HL-60 (cell line): ENCODE results near the gene NKD1.

ENCODE experiments used
- DNase-seq, 2 experiments: peaks; one replicate each; pipeline ENCODE4 v3.0.0-alpha.2; 2010 to 2020; ENCODE audit warnings: low read depth in 1 of 2, low spot score in 1 of 2
- H3K27ac ChIP-seq: fragments of 250-450 bp; sonication (Bioruptor Pico); replicated peaks from 2 replicates; pipeline ENCODE4 v1.5.1; 2020; ENCODE audit warnings: mild to moderate bottlenecking, moderate library complexity
- H3K27me3 ChIP-seq: fragments of 250-450 bp; sonication (Bioruptor Pico); 2 replicates; pipeline ENCODE4 v1.5.1; 2021; ENCODE audit warnings: mild to moderate bottlenecking, moderate library complexity; ENCODE audit not compliant: insufficient read depth, poor library complexity, severe bottlenecking
- H3K4me3 ChIP-seq: replicated peaks from 2 replicates; pipeline ENCODE4 v1.5.1; 2011; ENCODE audit warnings: mild to moderate bottlenecking, control low read depth, low read length; ENCODE audit not compliant: insufficient read depth
- CTCF ChIP-seq: IDR thresholded peaks from one replicate; pipeline ENCODE4 v1.5.1; 2011; ENCODE audit warnings: low read length, control low read depth, inconsistent platforms; ENCODE audit not compliant: insufficient read depth
- GABPA ChIP-seq: IDR thresholded peaks from 2 replicates; pipeline ENCODE4 v1.6.1; 2012; ENCODE audit warnings: low read depth
- POLR2AphosphoS5 ChIP-seq: IDR thresholded peaks from 2 replicates; pipeline ENCODE4 v1.6.1; 2012; ENCODE audit warnings: low read depth
- REST ChIP-seq: IDR thresholded peaks from 2 replicates; pipeline ENCODE4 v1.6.1; 2012; ENCODE audit warnings: low read depth; ENCODE audit not compliant: insufficient replicate concordance
- SPI1 ChIP-seq: IDR thresholded peaks from 2 replicates; pipeline ENCODE4 v1.6.1; 2012; ENCODE audit warnings: low read depth, mild to moderate bottlenecking, borderline replicate concordance

NKD1 gene

GRCh38 chr16:50506543-50506937 lies 41.7 kb upstream of the NKD1 start:
- no peak for DNase-seq
- H3K27ac ChIP-seq = no peak overlapping the region
- TF ChIP-seq POLR2AphosphoS5 = no peak
- no peak for TF ChIP-seq GABPA
- TF ChIP-seq SPI1 = no peak
- no peak for TF ChIP-seq CTCF
- TF ChIP-seq REST = no peak
- H3K27me3 ChIP-seq = no peaks in the 10 kb centered on the region
- H3K4me3 ChIP-seq = no peak overlapping the region

- DNase-seq = no peak
- Histone ChIP-seq H3K27me3 (no peaks in the 10 kb centered on the region), H3K27ac (no peak overlapping the region), H3K4me3 (no peak overlapping the region)
- TF ChIP-seq REST (no peak), POLR2AphosphoS5 (no peak), CTCF (no peak), GABPA (no peak), SPI1 (no peak)
Measured at GRCh38 chr16:50507397-50507796, 40.8 kb upstream of the NKD1 start.

- Histone ChIP-seq H3K4me3 (no peak overlapping the region), H3K27me3 (no peaks in the 10 kb centered on the region), H3K27ac (no peak overlapping the region)
- TF ChIP-seq POLR2AphosphoS5 (no peak), CTCF (peak; percentile 60)
- DNase-seq = peak in 1 of 2 experiments; percentile 4
Measured at GRCh38 chr16:50509521-50510341, 38.5 kb upstream of the NKD1 start.

- Histone ChIP-seq H3K27me3 (no peaks in the 10 kb centered on the region), H3K27ac (no peak overlapping the region), H3K4me3 (no peak overlapping the region)
- DNase-seq = no peak
- TF ChIP-seq SPI1 = no peak
- no peak for TF ChIP-seq CTCF
- no peak for TF ChIP-seq REST
- no peak for TF ChIP-seq GABPA
- no peak for TF ChIP-seq POLR2AphosphoS5
Measured at GRCh38 chr16:50515218-50515617, 33.0 kb upstream of the NKD1 start.
